Ascending aorta (tissue), 2 donors: ENCODE data around the gene SORD. TPM values are rescaled to one million over a fixed set of nuclear protein-coding genes. Genes with fewer than 3 reads are reported as not detected.

Experiments
- DNase-seq, 2 donors: peaks; one replicate each; pipeline ENCODE4 v3.0.0-alpha.2; 2019; ENCODE audit warnings: low spot score in 2 of 2
- H3K27ac ChIP-seq, 2 donors: fragments of 200-600 bp; sonication (generic); one replicate each; pipeline ENCODE4 v1.5.1; 2016 to 2017; ENCODE audit warnings: mild to moderate bottlenecking in 1 of 2
- H3K27me3 ChIP-seq: fragments of 200-600 bp; sonication (generic); one replicate; pipeline ENCODE4 v1.5.1; 2017
- H3K36me3 ChIP-seq, 2 donors: fragments of 200-600 bp; sonication (generic); one replicate each; pipeline ENCODE4 v1.5.1; 2016
- H3K4me1 ChIP-seq, 2 donors: fragments of 200-600 bp; sonication (generic); one replicate each; pipeline ENCODE4 v1.5.1; 2016 to 2017; ENCODE audit warnings: mild to moderate bottlenecking in 1 of 2
- H3K4me3 ChIP-seq, 2 donors: fragments of 200-600 bp; sonication (generic); one replicate each; pipeline ENCODE4 v1.5.1; 2016 to 2017; ENCODE audit warnings: mild to moderate bottlenecking in 1 of 2
- H3K9me3 ChIP-seq, 2 donors: fragments of 200-600 bp; sonication (generic); one replicate each; pipeline ENCODE4 v1.5.1; 2016
- CTCF ChIP-seq, 3 experiments: fragments of 200-600 bp in 2 of 3; fragments of 450-650 bp in 1 of 3; sonication (generic) in 2 of 3; IDR thresholded peaks; one replicate each; pipeline ENCODE4 v1.5.1; 2016 to 2019; ENCODE audit warnings: antibody characterized with exemption in 3 of 3, mild to moderate bottlenecking in 1 of 3, moderate library complexity in 1 of 3
- intact Hi-C: fragments of 100-400 bp; cut with DNase I; formaldehyde crosslinking; loops from one replicate; pipeline ENCODE4 v1.15.1; 2023
- total RNA-seq: library from RNA; depleted of rRNA; stranded (reverse); fragments of >200 nt; gene quantifications from one replicate; pipeline ENCODE4 v1.1.0, GENCODE V29; 2016

The SORD gene
- total RNA-seq, 1 donor from 2014 or later = 6.5 TPM

- Histone ChIP-seq H3K4me3 (no peak overlapping the region), H3K27me3 (peaks cover 11% of the 10 kb centered on the region), H3K27ac (no peak overlapping the region), H3K9me3 (no peaks in the 10 kb centered on the region), H3K36me3 (no peaks in the 10 kb centered on the region), H3K4me1 (peaks cover 7 to 8% of the 10 kb centered on the region in 2 donors)
- no peak for DNase-seq
- no peak for TF ChIP-seq CTCF (IDR thresholded peaks at IDR 0.05)
- intact Hi-C loops = no loop called here
Observed at GRCh38 chr15:45120081-45120972, 97.3 kb downstream of the SORD start.

GRCh38 chr15:45121020-45121419 is 98.0 kb downstream of the SORD start:
- no peak for TF ChIP-seq CTCF (IDR thresholded peaks at IDR 0.05)
- intact Hi-C loops = no loop called here
- DNase-seq = no peak
- H3K9me3 ChIP-seq = no peaks in the 10 kb centered on the region
- H3K4me1 ChIP-seq = peaks cover 7 to 8% of the 10 kb centered on the region in 2 donors
- H3K36me3 ChIP-seq = no peaks in the 10 kb centered on the region
- peaks cover 11% of the 10 kb centered on the region for H3K27me3 ChIP-seq
- H3K27ac ChIP-seq = no peak overlapping the region
- H3K4me3 ChIP-seq = no peak overlapping the region

GRCh38 chr15:45121706-45122417 is 98.9 kb downstream of the SORD start:
- no peaks in the 10 kb centered on the region for H3K36me3 ChIP-seq
- no peaks in the 10 kb centered on the region for H3K9me3 ChIP-seq
- DNase-seq = no peak
- no peak for TF ChIP-seq CTCF (IDR thresholded peaks at IDR 0.05)
- no peak overlapping the region for H3K27ac ChIP-seq
- intact Hi-C loops = no loop called here
- H3K27me3 ChIP-seq = peaks cover 11% of the 10 kb centered on the region
- peaks cover 3 to 5% of the 10 kb centered on the region in 2 donors for H3K4me1 ChIP-seq
- H3K4me3 ChIP-seq = no peak overlapping the region

GRCh38 chr15:45122719-45123118 is 99.7 kb downstream of the SORD start:
- DNase-seq = no peak
- Histone ChIP-seq H3K4me1 (peaks cover 0 to under 1% of the 10 kb centered on the region in 2 donors), H3K4me3 (no peak overlapping the region), H3K36me3 (no peaks in the 10 kb centered on the region), H3K27me3 (peaks cover 4% of the 10 kb centered on the region), H3K27ac (no peak overlapping the region), H3K9me3 (no peaks in the 10 kb centered on the region)
- TF ChIP-seq CTCF (IDR thresholded peaks at IDR 0.05) = no peak
- intact Hi-C loops = no loop called here

- peaks cover 3% of the 10 kb centered on the region for H3K27me3 ChIP-seq
- intact Hi-C loops = no loop called here
Observed at GRCh38 chr15:45123397-45123796, 100.4 kb downstream of the SORD start.

More at GRCh38 chr15:45123397-45123796, 100.4 kb downstream of the SORD start:
- Histone ChIP-seq H3K4me3 (no peak overlapping the region), H3K36me3 (no peaks in the 10 kb centered on the region), H3K4me1 (no peaks in the 10 kb centered on the region), H3K9me3 (no peaks in the 10 kb centered on the region), H3K27ac (no peak overlapping the region)
- no peak for TF ChIP-seq CTCF (IDR thresholded peaks at IDR 0.05)
- no peak for DNase-seq
